HEK293T (cell line): ENCODE results near the gene SMC1A.

Experiments
- ARNT ChIP-seq: fragments of 450-650 bp; IDR thresholded peaks from 2 replicates; pipeline ENCODE4 v1.6.1; 2017; ENCODE audit warnings: mild to moderate bottlenecking
- BHLHE40 ChIP-seq: fragments of 450-650 bp; IDR thresholded peaks from 2 replicates; pipeline ENCODE4 v1.6.1; 2016; ENCODE audit warnings: mild to moderate bottlenecking, moderate library complexity, borderline replicate concordance
- CTBP1 ChIP-seq: fragments of 450-650 bp; IDR thresholded peaks from 2 replicates; pipeline ENCODE4 v1.6.1; 2016; ENCODE audit warnings: borderline replicate concordance
- ELF4 ChIP-seq: fragments of 450-650 bp; IDR thresholded peaks from 2 replicates; pipeline ENCODE4 v1.6.1; 2017; ENCODE audit warnings: antibody characterized with exemption
- FOXA1 ChIP-seq: fragments of 450-650 bp; IDR thresholded peaks from 2 replicates; pipeline ENCODE4 v1.6.1; 2016; ENCODE audit warnings: mild to moderate bottlenecking
- FOXK2 ChIP-seq: fragments of 450-650 bp; IDR thresholded peaks from 2 replicates; pipeline ENCODE4 v1.6.1; 2016; ENCODE audit warnings: mild to moderate bottlenecking
- FOXM1 ChIP-seq: fragments of 450-650 bp; IDR thresholded peaks from 2 replicates; pipeline ENCODE4 v1.6.1; 2017; ENCODE audit warnings: mild to moderate bottlenecking, borderline replicate concordance
- HDGF ChIP-seq: fragments of 450-650 bp; IDR thresholded peaks from 2 replicates; pipeline ENCODE4 v1.6.1; 2017; ENCODE audit warnings: antibody characterized with exemption, borderline replicate concordance
- L3MBTL2 ChIP-seq: fragments of 450-650 bp; conservative IDR thresholded peaks from 2 replicates; pipeline ENCODE4 v1.6.1; 2016; ENCODE audit warnings: mild to moderate bottlenecking
- SP1 ChIP-seq: fragments of 450-650 bp; IDR thresholded peaks from 2 replicates; pipeline ENCODE4 v1.6.1; 2017
- SUZ12 ChIP-seq: fragments of 450-650 bp; IDR thresholded peaks from 2 replicates; pipeline ENCODE4 v1.6.1; 2016; ENCODE audit warnings: mild to moderate bottlenecking
- TARDBP ChIP-seq: fragments of 450-650 bp; IDR thresholded peaks from 2 replicates; pipeline ENCODE4 v1.6.1; 2016
- ZNF384 ChIP-seq: fragments of 450-650 bp; IDR thresholded peaks from 2 replicates; pipeline ENCODE4 v1.6.1; 2016

GRCh38 chrX:53452812-53453211, 30.4 kb upstream of the SMC1A start:
- TF ChIP-seq BHLHE40 (no peak), ARNT (no peak), FOXA1 (no peak), L3MBTL2 (no peak), CTBP1 (no peak), FOXK2 (no peak), SUZ12 (no peak), ZNF384 (no peak), TARDBP (no peak), SP1 (no peak), ELF4 (no peak), FOXM1 (no peak), HDGF (no peak)
